ENCODE data around the gene CRYBA4. TPM values are rescaled to one million over a fixed set of nuclear protein-coding genes. Genes with fewer than 3 reads are reported as not detected.

The CRYBA4 gene
- total RNA-seq, 1 donor from 2014 or later: not detected

- no peak for DNase-seq
- intact Hi-C loops (cut with DNase I): no loop called here
- Histone ChIP-seq H3K4me3 (no peak overlapping the region), H3K36me3 (no peaks in the 10 kb centered on the region), H3K27me3 (ENCODE audit: low read depth) (no peaks in the 10 kb centered on the region), H3K9me3 (no peaks in the 10 kb centered on the region), H3K4me1 (peaks cover 7% of the 10 kb centered on the region), H3K27ac (no peak overlapping the region)
- no peak for TF ChIP-seq CTCF (IDR thresholded peaks at IDR 0.05)
- ATAC-seq: no peak
Measured at GRCh38 chr22:26597480-26597879, 24.3 kb upstream of the CRYBA4 start.

GRCh38 chr22:26599505-26599904 lies 22.3 kb upstream of the CRYBA4 start:
- Histone ChIP-seq H3K27me3 (ENCODE audit: low read depth) (no peaks in the 10 kb centered on the region), H3K9me3 (no peaks in the 10 kb centered on the region), H3K4me1 (no peaks in the 10 kb centered on the region), H3K36me3 (no peaks in the 10 kb centered on the region), H3K27ac (no peak overlapping the region), H3K4me3 (no peak overlapping the region)
- DNase-seq: no peak
- TF ChIP-seq CTCF (IDR thresholded peaks at IDR 0.05): no peak
- intact Hi-C loops (cut with DNase I): no loop called here
- no peak for ATAC-seq

- intact Hi-C loops (cut with DNase I): no loop called here
- Histone ChIP-seq H3K27me3 (ENCODE audit: low read depth) (no peaks in the 10 kb centered on the region), H3K4me3 (no peak overlapping the region), H3K27ac (no peak overlapping the region), H3K4me1 (no peaks in the 10 kb centered on the region), H3K36me3 (no peaks in the 10 kb centered on the region), H3K9me3 (no peaks in the 10 kb centered on the region)
- TF ChIP-seq CTCF (IDR thresholded peaks at IDR 0.05): no peak
- DNase-seq (no peak), ATAC-seq (no peak)
Measured at GRCh38 chr22:26601726-26602125, 20.0 kb upstream of the CRYBA4 start.

GRCh38 chr22:26602127-26602526 lies 19.6 kb upstream of the CRYBA4 start:
- ATAC-seq (no peak), DNase-seq (no peak)
- Histone ChIP-seq H3K36me3 (no peaks in the 10 kb centered on the region), H3K27ac (no peak overlapping the region), H3K9me3 (no peaks in the 10 kb centered on the region), H3K4me1 (no peaks in the 10 kb centered on the region), H3K4me3 (no peak overlapping the region), H3K27me3 (ENCODE audit: low read depth) (no peaks in the 10 kb centered on the region)
- TF ChIP-seq CTCF (IDR thresholded peaks at IDR 0.05): no peak
- intact Hi-C loops (cut with DNase I): no loop called here

GRCh38 chr22:26604368-26604767 lies 17.4 kb upstream of the CRYBA4 start:
- H3K4me3 ChIP-seq: no peak overlapping the region
- no peaks in the 10 kb centered on the region for H3K9me3 ChIP-seq
- H3K36me3 ChIP-seq: no peaks in the 10 kb centered on the region
- no peak for DNase-seq
- no peak for ATAC-seq
- no peaks in the 10 kb centered on the region for H3K4me1 ChIP-seq
- TF ChIP-seq CTCF (IDR thresholded peaks at IDR 0.05): no peak
- no peak overlapping the region for H3K27ac ChIP-seq
- intact Hi-C loops (cut with DNase I): no loop called here
- H3K27me3 ChIP-seq (ENCODE audit: low read depth): no peaks in the 10 kb centered on the region

GRCh38 chr22:26606611-26607010 lies 15.2 kb upstream of the CRYBA4 start:
- H3K36me3 ChIP-seq: no peaks in the 10 kb centered on the region
- no peak for DNase-seq
- no peak for ATAC-seq
- H3K4me3 ChIP-seq: no peak overlapping the region
- H3K9me3 ChIP-seq: no peaks in the 10 kb centered on the region
- intact Hi-C loops (cut with DNase I): no loop called here
- TF ChIP-seq CTCF (IDR thresholded peaks at IDR 0.05): no peak
- H3K4me1 ChIP-seq: no peaks in the 10 kb centered on the region
- H3K27ac ChIP-seq: no peak overlapping the region
- H3K27me3 ChIP-seq (ENCODE audit: low read depth): no peaks in the 10 kb centered on the region
